Ishikawa (cell line): ENCODE data around the gene SHC4.

Source experiments
- CEBPB ChIP-seq: IDR thresholded peaks from 2 replicates; pipeline ENCODE4 v1.6.1; 2012
- CREB1 ChIP-seq: IDR thresholded peaks from 2 replicates; pipeline ENCODE4 v1.6.1; 2012; ENCODE audit warnings: low read depth
- EGR1 ChIP-seq: IDR thresholded peaks from 2 replicates; pipeline ENCODE4 v1.6.1; 2012
- EP300 ChIP-seq: IDR thresholded peaks from 2 replicates; pipeline ENCODE4 v1.6.1; 2012; ENCODE audit warnings: borderline replicate concordance
- FOXM1 ChIP-seq: IDR thresholded peaks from 2 replicates; pipeline ENCODE4 v1.6.1; 2012; ENCODE audit warnings: low read depth, borderline replicate concordance
- NFIC ChIP-seq: IDR thresholded peaks from 2 replicates; pipeline ENCODE4 v1.6.1; 2012
- RAD21 ChIP-seq: IDR thresholded peaks from 2 replicates; pipeline ENCODE4 v1.6.1; 2012; ENCODE audit warnings: low read depth
- TAF1 ChIP-seq: IDR thresholded peaks from 2 replicates; pipeline ENCODE4 v1.6.1; 2012; ENCODE audit warnings: low read depth, mild to moderate bottlenecking
- TCF12 ChIP-seq: IDR thresholded peaks from 2 replicates; pipeline ENCODE4 v1.6.1; 2012; ENCODE audit warnings: low read depth
- TEAD4 ChIP-seq: IDR thresholded peaks from 2 replicates; pipeline ENCODE4 v1.6.1; 2012
- YY1 ChIP-seq: IDR thresholded peaks from 2 replicates; pipeline ENCODE4 v1.6.1; 2012; ENCODE audit warnings: low read depth
- ZBTB7A ChIP-seq: IDR thresholded peaks from 2 replicates; pipeline ENCODE4 v1.6.1; 2012; ENCODE audit warnings: low read depth
- TF ChIP-seq, protein P1 (sequence below): IDR thresholded peaks from 2 replicates; pipeline ENCODE4 v1.6.1; 2012
- TF ChIP-seq, protein P2 (sequence below): IDR thresholded peaks from 2 replicates; pipeline ENCODE4 v1.6.1; 2012
- TF ChIP-seq, protein P3 (sequence below): IDR thresholded peaks from 2 replicates; pipeline ENCODE4 v1.6.1; 2012; ENCODE audit warnings: low read depth, mild to moderate bottlenecking

SHC4 gene

DNA sequence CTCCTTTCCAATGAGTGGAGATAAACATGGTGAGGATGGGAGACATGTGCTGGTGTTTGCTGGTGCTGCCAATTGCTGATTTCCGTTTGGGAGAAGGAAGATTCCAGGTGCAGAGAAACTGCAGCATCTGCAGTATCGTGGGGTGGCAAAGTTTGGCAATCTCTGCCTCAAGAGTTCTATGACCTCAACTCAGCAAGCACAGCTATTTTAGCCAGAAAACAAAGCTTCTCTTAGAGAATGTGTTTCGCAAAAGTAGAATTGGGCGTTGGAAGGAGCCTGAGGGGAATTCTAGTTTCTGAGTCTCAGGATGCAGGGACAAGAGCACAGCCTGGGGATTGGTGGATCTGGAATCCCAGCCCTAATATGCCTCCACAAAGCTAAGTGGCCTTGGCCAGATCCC lies 18.2 kb upstream of the SHC4 start:
- TF ChIP-seq TAF1, result no peak
- no peak for TF ChIP-seq ZBTB7A
- TF ChIP-seq, protein P1, sequence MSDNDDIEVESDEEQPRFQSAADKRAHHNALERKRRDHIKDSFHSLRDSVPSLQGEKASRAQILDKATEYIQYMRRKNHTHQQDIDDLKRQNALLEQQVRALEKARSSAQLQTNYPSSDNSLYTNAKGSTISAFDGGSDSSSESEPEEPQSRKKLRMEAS, result no peak
- no peak for TF ChIP-seq RAD21
- no peak for TF ChIP-seq TEAD4
- no peak for TF ChIP-seq FOXM1
- no peak for TF ChIP-seq CREB1
- no peak for TF ChIP-seq CEBPB
- TF ChIP-seq, protein P2, sequence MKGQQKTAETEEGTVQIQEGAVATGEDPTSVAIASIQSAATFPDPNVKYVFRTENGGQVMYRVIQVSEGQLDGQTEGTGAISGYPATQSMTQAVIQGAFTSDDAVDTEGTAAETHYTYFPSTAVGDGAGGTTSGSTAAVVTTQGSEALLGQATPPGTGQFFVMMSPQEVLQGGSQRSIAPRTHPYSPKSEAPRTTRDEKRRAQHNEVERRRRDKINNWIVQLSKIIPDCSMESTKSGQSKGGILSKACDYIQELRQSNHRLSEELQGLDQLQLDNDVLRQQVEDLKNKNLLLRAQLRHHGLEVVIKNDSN, result no peak
- TF ChIP-seq EGR1, result no peak
- TF ChIP-seq YY1, result no peak
- TF ChIP-seq, protein P3, sequence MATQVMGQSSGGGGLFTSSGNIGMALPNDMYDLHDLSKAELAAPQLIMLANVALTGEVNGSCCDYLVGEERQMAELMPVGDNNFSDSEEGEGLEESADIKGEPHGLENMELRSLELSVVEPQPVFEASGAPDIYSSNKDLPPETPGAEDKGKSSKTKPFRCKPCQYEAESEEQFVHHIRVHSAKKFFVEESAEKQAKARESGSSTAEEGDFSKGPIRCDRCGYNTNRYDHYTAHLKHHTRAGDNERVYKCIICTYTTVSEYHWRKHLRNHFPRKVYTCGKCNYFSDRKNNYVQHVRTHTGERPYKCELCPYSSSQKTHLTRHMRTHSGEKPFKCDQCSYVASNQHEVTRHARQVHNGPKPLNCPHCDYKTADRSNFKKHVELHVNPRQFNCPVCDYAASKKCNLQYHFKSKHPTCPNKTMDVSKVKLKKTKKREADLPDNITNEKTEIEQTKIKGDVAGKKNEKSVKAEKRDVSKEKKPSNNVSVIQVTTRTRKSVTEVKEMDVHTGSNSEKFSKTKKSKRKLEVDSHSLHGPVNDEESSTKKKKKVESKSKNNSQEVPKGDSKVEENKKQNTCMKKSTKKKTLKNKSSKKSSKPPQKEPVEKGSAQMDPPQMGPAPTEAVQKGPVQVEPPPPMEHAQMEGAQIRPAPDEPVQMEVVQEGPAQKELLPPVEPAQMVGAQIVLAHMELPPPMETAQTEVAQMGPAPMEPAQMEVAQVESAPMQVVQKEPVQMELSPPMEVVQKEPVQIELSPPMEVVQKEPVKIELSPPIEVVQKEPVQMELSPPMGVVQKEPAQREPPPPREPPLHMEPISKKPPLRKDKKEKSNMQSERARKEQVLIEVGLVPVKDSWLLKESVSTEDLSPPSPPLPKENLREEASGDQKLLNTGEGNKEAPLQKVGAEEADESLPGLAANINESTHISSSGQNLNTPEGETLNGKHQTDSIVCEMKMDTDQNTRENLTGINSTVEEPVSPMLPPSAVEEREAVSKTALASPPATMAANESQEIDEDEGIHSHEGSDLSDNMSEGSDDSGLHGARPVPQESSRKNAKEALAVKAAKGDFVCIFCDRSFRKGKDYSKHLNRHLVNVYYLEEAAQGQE, result no peak
- TF ChIP-seq TCF12, result no peak
- no peak for TF ChIP-seq NFIC
- no peak for TF ChIP-seq EP300

DNA sequence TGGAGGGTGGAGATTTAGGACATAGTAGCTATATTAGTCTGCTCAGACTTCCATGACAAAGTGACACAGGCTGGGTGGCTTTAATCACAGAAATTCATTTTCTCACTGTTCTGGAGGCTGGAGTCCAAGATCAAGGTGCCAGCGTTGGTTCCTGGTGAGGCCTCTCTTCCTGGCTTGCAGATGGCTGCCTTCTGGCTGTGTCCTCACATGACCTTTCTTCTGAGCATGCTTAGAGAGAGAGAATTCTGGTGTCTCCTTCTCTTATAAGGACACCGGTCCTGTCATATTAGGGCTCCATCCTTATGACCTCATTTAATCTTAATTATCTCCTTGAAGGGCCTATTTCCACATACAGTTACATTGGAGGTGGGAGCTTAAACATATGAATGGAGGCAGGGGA lies 14.9 kb upstream of the SHC4 start:
- TF ChIP-seq, protein P3, result no peak
- no peak for TF ChIP-seq EP300
- no peak for TF ChIP-seq TEAD4
- TF ChIP-seq TCF12, result no peak
- no peak for TF ChIP-seq ZBTB7A
- TF ChIP-seq NFIC, result no peak
- no peak for TF ChIP-seq FOXM1

DNA sequence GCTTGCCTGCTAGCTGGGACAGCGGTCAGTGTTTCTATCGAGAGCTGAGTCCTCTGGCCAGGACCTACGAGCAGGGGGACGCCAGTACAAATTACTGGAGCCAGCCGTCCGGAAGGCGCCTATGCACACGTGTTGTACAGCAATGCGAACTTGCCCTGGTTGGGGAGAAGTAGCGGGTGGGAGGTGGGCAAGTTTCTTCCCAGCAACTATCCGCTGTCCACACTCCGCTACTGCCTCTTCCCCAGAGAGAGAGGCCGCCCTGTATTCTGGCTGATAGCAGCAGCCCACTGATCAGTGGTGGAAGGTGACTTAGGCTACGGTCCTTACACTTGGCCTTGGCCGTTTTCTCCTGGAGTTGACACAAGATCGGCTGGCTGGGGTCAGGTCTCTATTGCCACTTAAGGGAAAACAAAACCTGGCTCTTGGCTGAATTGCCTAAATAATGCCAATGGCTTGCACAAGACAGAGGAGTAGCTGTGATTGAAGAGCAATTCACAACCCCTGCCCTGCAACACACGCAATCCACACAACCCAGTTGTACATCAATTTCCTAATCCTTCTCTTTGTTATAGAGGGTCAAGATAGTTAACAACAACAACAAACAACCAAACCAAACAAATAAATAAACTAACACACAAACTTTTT lies 12.8 kb upstream of the SHC4 start:
- TF ChIP-seq TCF12, result no peak
- TF ChIP-seq YY1, result no peak
- no peak for TF ChIP-seq CEBPB
- TF ChIP-seq NFIC, result no peak
- TF ChIP-seq TEAD4, result no peak
- no peak for TF ChIP-seq EP300
- TF ChIP-seq RAD21, result no peak

DNA sequence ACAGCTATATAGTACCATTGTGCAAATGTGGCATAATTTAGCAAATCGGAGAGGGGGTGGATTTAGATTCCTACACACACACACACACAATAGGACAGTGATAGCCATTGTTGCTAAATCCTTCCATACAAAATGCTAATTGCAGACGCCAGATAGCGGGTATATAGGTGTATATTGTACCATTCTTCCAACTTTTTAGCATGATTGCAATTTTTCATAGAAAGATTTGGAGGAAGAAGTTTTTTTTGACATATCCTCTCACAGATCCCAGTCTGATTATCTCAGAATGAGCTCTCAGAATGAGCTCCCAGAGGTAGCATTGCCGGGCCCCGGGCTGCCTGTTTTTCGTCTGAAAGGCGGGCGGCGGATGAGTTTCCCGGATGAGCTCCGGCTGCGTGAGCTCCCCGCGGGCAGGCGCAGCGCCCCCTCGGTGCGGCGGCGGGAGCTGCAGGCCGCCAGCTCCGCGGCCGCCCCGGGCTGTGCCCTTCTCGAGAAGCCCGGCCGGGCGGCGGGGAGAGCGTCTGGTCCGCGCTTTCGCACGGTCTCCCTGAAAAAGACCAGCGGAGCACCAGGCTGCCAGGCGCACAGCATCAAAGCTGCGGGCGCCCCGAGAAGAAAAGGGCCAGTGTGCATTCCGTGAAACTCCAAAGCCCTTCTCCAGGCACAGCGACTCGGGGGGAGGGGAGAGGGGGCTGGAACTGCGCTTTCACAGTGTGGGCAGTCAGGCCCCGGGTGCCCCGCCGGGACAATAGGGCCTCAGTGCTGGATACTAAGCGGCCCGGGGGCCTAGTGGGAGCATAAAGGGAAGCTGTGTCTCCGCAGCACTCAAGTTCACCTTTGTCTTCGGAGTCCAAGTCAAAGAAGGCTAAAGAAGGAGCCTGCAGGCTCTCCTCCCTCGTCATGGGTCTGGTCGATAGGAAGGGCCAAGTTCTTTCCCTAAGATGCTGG lies 12.0 kb upstream of the SHC4 start:
- TF ChIP-seq TAF1, result peak; percentile 40; the same call in 1 of the 2 replicates
- TF ChIP-seq FOXM1, result no peak
- no peak for TF ChIP-seq TCF12
- TF ChIP-seq RAD21, result peak; percentile 47; the same call in 1 of the 2 replicates
- TF ChIP-seq, protein P3, result no peak
- TF ChIP-seq, protein P1, result 0 out of 2 replicates have a peak, but pooled peaks have one; percentile 14
- TF ChIP-seq YY1, result 0 out of 2 replicates have a peak, but pooled peaks have one; percentile 33
- no peak for TF ChIP-seq EGR1
